HEK293T (cell line): Measurements from ENCODE around the gene HEMK1.

Experiments
- BHLHE40 ChIP-seq: fragments of 450-650 bp; IDR thresholded peaks from 2 replicates; pipeline ENCODE4 v1.6.1; 2016; ENCODE audit warnings: mild to moderate bottlenecking, moderate library complexity, borderline replicate concordance
- CTBP1 ChIP-seq: fragments of 450-650 bp; IDR thresholded peaks from 2 replicates; pipeline ENCODE4 v1.6.1; 2016; ENCODE audit warnings: borderline replicate concordance
- FOXA1 ChIP-seq: fragments of 450-650 bp; IDR thresholded peaks from 2 replicates; pipeline ENCODE4 v1.6.1; 2016; ENCODE audit warnings: mild to moderate bottlenecking
- FOXM1 ChIP-seq: fragments of 450-650 bp; IDR thresholded peaks from 2 replicates; pipeline ENCODE4 v1.6.1; 2017; ENCODE audit warnings: mild to moderate bottlenecking, borderline replicate concordance
- HDGF ChIP-seq: fragments of 450-650 bp; IDR thresholded peaks from 2 replicates; pipeline ENCODE4 v1.6.1; 2017; ENCODE audit warnings: antibody characterized with exemption, borderline replicate concordance
- LEF1 ChIP-seq: fragments of 450-650 bp; IDR thresholded peaks from 2 replicates; pipeline ENCODE4 v1.6.1; 2017; ENCODE audit warnings: mild to moderate bottlenecking, borderline replicate concordance
- SP1 ChIP-seq: fragments of 450-650 bp; IDR thresholded peaks from 2 replicates; pipeline ENCODE4 v1.6.1; 2017
- SUZ12 ChIP-seq: fragments of 450-650 bp; IDR thresholded peaks from 2 replicates; pipeline ENCODE4 v1.6.1; 2016; ENCODE audit warnings: mild to moderate bottlenecking
- ZNF384 ChIP-seq: fragments of 450-650 bp; IDR thresholded peaks from 2 replicates; pipeline ENCODE4 v1.6.1; 2016

- TF ChIP-seq HDGF: no peak
- no peak for TF ChIP-seq ZNF384
- TF ChIP-seq FOXM1: no peak
- no peak for TF ChIP-seq SP1
- TF ChIP-seq FOXA1: no peak
- TF ChIP-seq CTBP1: no peak
- TF ChIP-seq SUZ12: no peak
- no peak for TF ChIP-seq LEF1
- no peak for TF ChIP-seq BHLHE40
These were observed 68.6 kb downstream of the HEMK1 start for GRCh38 chr3:50637945-50638344.
